C4-2B (cell line): Measurements from ENCODE around the gene GGT6.

Experiments
- H3K27ac ChIP-seq: fragments of 450-650 bp; 2 replicates; pipeline ENCODE4 v1.5.1; 2017
- ZFX ChIP-seq: fragments of 450-650 bp; IDR thresholded peaks from 2 replicates; pipeline ENCODE4 v1.6.1; 2017
- TF ChIP-seq, protein P1 (sequence below): fragments of 450-650 bp; conservative IDR thresholded peaks from 2 replicates; pipeline ENCODE4 v1.5.1; 2017; ENCODE audit warnings: mild to moderate bottlenecking

The GGT6 gene

GRCh38 chr17:4527566-4528125 is 32.7 kb downstream of the GGT6 start:
- no peak overlapping the region for H3K27ac ChIP-seq
- no peak for TF ChIP-seq ZFX
- TF ChIP-seq, protein P1, sequence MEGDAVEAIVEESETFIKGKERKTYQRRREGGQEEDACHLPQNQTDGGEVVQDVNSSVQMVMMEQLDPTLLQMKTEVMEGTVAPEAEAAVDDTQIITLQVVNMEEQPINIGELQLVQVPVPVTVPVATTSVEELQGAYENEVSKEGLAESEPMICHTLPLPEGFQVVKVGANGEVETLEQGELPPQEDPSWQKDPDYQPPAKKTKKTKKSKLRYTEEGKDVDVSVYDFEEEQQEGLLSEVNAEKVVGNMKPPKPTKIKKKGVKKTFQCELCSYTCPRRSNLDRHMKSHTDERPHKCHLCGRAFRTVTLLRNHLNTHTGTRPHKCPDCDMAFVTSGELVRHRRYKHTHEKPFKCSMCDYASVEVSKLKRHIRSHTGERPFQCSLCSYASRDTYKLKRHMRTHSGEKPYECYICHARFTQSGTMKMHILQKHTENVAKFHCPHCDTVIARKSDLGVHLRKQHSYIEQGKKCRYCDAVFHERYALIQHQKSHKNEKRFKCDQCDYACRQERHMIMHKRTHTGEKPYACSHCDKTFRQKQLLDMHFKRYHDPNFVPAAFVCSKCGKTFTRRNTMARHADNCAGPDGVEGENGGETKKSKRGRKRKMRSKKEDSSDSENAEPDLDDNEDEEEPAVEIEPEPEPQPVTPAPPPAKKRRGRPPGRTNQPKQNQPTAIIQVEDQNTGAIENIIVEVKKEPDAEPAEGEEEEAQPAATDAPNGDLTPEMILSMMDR, result no peak

- TF ChIP-seq ZFX, result no peak
- TF ChIP-seq, protein P1, result no peak
Observed at GRCh38 chr17:4527134-4527533, 33.2 kb downstream of the GGT6 start.

DNA sequence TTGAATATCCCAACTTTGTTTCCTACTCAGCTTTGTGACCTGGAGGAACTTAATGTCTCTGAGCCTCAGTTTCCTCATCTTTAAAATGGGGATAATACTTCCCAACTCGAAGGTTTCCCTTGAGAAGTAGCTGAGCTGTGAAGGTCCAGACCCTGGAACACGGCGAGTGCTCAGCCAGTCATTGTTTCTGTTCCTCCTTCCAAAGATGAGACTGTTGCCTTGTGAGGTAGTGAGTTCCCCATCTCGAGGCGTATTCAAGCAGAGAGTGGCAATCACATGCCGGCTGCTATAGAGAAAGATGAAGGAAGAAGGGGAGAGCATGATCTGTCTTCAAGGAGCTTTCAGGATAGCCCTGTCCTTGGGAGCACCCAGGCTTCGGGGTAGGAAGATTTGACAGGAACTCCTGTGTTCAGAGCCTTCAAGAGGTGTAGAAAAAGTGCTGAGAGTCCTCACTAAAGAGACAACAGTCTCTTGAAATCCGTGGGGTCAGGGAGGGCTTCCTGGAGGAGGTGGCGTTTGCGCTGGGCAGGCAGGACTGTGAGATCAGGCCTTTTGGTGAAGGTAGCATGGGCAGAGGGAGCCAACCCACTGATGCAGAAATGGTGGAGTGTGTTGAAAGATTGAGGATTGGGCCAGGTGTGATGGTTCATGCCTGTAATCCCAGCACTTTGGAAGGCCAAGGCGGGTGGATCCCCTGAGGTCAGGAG is 34.5 kb downstream of the GGT6 start:
- no peak overlapping the region for H3K27ac ChIP-seq
- TF ChIP-seq, protein P1, result no peak
- TF ChIP-seq ZFX, result no peak

More at GRCh38 chr17:4527134-4527533, 33.2 kb downstream of the GGT6 start:
- H3K27ac ChIP-seq, result no peak overlapping the region

GRCh38 chr17:4523946-4524345 is 36.4 kb downstream of the GGT6 start:
- H3K27ac ChIP-seq, result no peak overlapping the region
- no peak for TF ChIP-seq ZFX
- TF ChIP-seq, protein P1, result no peak

DNA sequence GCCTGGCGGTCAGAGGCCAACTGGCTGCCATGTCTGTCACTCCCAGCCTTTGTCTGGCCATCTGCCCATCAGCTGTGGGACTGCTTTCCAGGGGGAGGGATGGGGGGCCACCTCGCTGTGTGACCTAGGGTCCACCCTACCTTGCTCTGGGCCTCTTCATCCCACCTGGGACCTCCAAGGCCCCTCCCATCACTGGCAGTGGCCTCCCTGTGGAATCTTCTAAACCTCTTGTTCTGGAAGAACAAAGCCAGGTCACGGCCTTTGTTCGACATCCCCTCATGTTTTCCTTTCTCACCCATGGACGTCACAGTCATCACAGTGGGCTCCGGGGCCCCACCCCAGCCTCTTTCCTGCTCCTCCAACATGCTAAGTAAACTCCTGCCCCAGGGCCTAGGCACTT is 37.7 kb downstream of the GGT6 start:
- TF ChIP-seq ZFX, result no peak
- TF ChIP-seq, protein P1, result no peak
- H3K27ac ChIP-seq, result no peak overlapping the region

DNA sequence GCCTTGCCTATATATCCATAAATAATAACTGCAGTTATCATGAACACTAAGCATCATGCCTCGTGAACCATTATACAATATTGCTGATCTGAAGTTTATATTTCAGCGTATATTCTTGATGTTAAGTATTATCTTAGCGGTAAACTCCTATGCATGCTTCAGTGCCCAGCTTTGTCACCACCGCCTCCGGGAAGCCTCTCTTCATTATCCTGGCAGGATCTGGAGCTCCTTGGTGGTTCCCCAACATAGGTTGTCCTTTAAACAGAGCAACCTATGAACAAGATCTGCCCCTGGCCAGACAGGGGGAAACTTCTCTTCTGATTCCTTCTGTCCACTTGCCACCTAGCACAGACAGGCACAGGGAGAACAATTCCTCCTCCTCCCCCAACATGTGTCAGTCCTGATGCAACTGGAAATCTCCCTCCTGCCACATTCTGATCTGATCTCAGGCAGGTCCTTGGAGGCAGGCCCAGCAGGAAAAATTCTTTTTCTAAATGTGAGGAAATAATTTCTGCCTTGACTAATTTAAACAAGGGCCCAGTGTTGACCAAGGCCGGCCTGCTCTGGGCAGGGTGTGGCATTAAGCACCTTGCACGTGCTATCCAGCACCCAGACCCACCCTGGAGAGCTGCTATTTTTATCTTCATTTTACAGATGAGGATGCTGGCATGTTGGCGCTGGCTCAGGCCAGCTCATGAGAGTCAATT is 39.3 kb downstream of the GGT6 start:
- 0 out of 2 replicates have a peak overlapping the region, but pooled peaks have one; percentile 11 for H3K27ac ChIP-seq

More for the DNA sequence above, 39.3 kb downstream of the GGT6 start:
- TF ChIP-seq, protein P1, result no peak
- no peak for TF ChIP-seq ZFX
